GM21619 (cell line): ENCODE data around the gene PKN1.
"Not testable (repeated sequence)": the region's sequence is repeated elsewhere in the genome, so short reads cannot be mapped to it uniquely, and the experiment has no call there.

ENCODE experiments used
- ATAC-seq: cut with Tn5 transposase; IDR thresholded peaks from one replicate; pipeline ENCODE4 v1.9.1; 2021; ENCODE audit not compliant: unreplicated experiment

The PKN1 gene

GRCh38 chr19:14462401-14462800, 29.3 kb downstream of the PKN1 start:
- not testable (repeated sequence) for ATAC-seq

- no peak for ATAC-seq
Observed at GRCh38 chr19:14463747-14464146, 30.6 kb downstream of the PKN1 start.

GRCh38 chr19:14467391-14467790, 34.3 kb downstream of the PKN1 start:
- ATAC-seq = no peak

GRCh38 chr19:14467816-14468215, 34.7 kb downstream of the PKN1 start:
- no peak for ATAC-seq

- ATAC-seq = no peak
Observed at GRCh38 chr19:14470031-14470876, 37.1 kb downstream of the PKN1 start.

- ATAC-seq = no peak
Observed at GRCh38 chr19:14471436-14472187, 38.5 kb downstream of the PKN1 start.

- ATAC-seq = no peak
Observed at GRCh38 chr19:14472202-14472938, 39.3 kb downstream of the PKN1 start.

GRCh38 chr19:14473073-14473977, 40.2 kb downstream of the PKN1 start:
- no peak for ATAC-seq

GRCh38 chr19:14473978-14474578, 41.0 kb downstream of the PKN1 start:
- no peak for ATAC-seq

- no peak for ATAC-seq
Observed at GRCh38 chr19:14474827-14475226, 41.7 kb downstream of the PKN1 start.

- no peak for ATAC-seq
Observed at GRCh38 chr19:14475251-14476073, 42.4 kb downstream of the PKN1 start, which contains the start of gene PTGER1. Gene PTGER1, minus strand, starts transcription at chr19:14475354. Its CDS starts 1,034 bp downstream, at chr19:14474320.

- ATAC-seq = no peak
Observed at GRCh38 chr19:14476327-14476672, 43.2 kb downstream of the PKN1 start.

- ATAC-seq = no peak
Observed at GRCh38 chr19:14476673-14477401, 43.7 kb downstream of the PKN1 start.

- ATAC-seq = no peak
Observed at GRCh38 chr19:14477418-14478112, 44.5 kb downstream of the PKN1 start.

- ATAC-seq = no peak
Observed at GRCh38 chr19:14478113-14478545, 45.0 kb downstream of the PKN1 start.

GRCh38 chr19:14479309-14479974, 46.3 kb downstream of the PKN1 start:
- no peak for ATAC-seq

- no peak for ATAC-seq
Observed at GRCh38 chr19:14479975-14480699, 47.0 kb downstream of the PKN1 start.
